Effector memory CD8-positive, alpha-beta T cell (primary cell): ENCODE measurements around the gene MCTP1.

Experiments used
- ATAC-seq: fragments of 150-1000 bp; cut with Tn5 transposase; replicated peaks from 2 replicates; pipeline ENCODE4 v1.10.0; 2021; ENCODE audit warnings: mild to moderate bottlenecking, moderate library complexity
- DNase-seq, 3 experiments: peaks; one replicate each; pipeline ENCODE4 v3.0.0; 2021
- H3K27ac Mint-ChIP-seq, 2 donors: one replicate each; pipeline ENCODE4 v1.8.0; 2022; ENCODE audit warnings: mild to moderate bottlenecking in 2 of 2, mixed read lengths in 2 of 2, moderate library complexity in 2 of 2
- H3K27me3 Mint-ChIP-seq, 2 donors: one replicate each; pipeline ENCODE4 v1.8.0; 2022; ENCODE audit warnings: mixed read lengths in 2 of 2
- H3K36me3 Mint-ChIP-seq: one replicate; pipeline ENCODE4 v1.8.0; 2022; ENCODE audit warnings: mild to moderate bottlenecking, moderate library complexity, mixed read lengths; ENCODE audit not compliant: insufficient read depth
- H3K4me1 Mint-ChIP-seq, 2 donors: one replicate each; pipeline ENCODE4 v1.8.0; 2022; ENCODE audit warnings: low read depth in 2 of 2, mixed read lengths in 2 of 2
- H3K4me3 Mint-ChIP-seq, 2 donors: one replicate each; pipeline ENCODE4 v1.8.0; 2022; ENCODE audit warnings: mild to moderate bottlenecking in 2 of 2, mixed read lengths in 2 of 2, moderate library complexity in 2 of 2
- H3K9me3 Mint-ChIP-seq, 2 donors: one replicate each; pipeline ENCODE4 v1.8.0; 2022; ENCODE audit warnings: mixed read lengths in 2 of 2

Gene MCTP1

DNA sequence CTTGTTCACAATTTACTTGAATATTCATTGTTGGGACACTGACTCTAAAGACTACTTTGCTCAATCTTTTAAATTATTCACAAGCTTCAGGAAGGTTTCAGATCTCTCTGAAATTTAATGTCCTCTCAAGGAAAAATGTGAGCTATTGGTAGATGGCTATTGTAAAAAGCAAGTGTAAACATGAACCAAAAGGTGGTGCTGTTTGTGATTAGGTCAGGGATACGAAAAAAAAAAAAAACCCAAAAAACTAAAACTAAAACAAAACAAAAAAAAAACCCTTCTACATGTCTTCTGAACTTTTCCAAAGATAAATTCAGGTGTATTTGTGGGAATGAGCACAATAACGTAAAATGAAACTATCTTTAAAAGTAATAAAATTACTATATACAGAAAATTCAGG lies 472.7 kb downstream of the MCTP1 start:
- ATAC-seq (no peak), DNase-seq (no peak)
- H3K4me1 Mint-ChIP-seq, result no peaks in the 10 kb centered on the region
- no peak overlapping the region for H3K27ac Mint-ChIP-seq
- H3K4me3 Mint-ChIP-seq, result no peak overlapping the region
- H3K36me3 Mint-ChIP-seq, result no peaks in the 10 kb centered on the region
- no peaks in the 10 kb centered on the region for H3K27me3 Mint-ChIP-seq
- no peaks in the 10 kb centered on the region for H3K9me3 Mint-ChIP-seq

DNA sequence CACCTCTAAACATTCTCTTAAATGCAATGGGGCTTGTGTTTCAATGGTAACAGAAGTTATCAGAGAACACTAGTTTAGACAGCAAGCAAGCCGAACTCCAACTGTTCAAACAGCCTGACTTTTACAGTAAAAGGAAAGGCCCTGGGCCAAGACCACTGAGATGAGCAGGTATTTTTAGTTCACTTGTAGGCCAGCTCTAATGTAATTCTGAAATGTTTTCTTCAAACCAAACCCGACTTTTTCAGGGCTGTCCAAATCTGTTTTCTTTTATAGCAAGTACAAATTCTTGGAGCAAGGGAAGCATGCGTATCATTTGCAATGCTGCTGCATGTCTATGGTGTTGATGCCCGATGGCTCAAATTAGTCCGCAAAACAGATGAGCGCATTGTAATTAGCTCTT lies 473.6 kb downstream of the MCTP1 start:
- Mint-ChIP-seq H3K36me3 (no peaks in the 10 kb centered on the region), H3K27ac (no peak overlapping the region), H3K4me1 (no peaks in the 10 kb centered on the region), H3K9me3 (no peaks in the 10 kb centered on the region), H3K27me3 (no peaks in the 10 kb centered on the region), H3K4me3 (no peak overlapping the region)
- ATAC-seq, result no peak
- no peak for DNase-seq

DNA sequence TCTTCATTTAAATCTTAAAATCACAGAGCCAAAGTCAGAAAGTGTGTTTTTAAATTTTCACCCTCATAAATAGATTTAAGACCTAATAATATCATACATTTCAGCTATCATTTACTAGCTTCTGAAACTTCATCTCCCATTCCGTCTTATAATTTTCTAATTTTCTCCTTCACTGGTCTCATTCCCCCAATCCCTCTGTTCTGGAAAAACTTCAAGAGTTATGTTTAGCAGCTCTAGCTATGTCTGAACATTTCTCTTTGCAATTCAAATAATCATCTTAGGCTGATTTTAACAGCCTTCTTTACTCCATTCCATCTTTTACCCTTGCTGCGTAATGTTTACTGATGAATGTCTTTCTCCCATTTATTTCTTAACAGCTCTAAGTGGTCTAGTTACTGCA lies 474.0 kb downstream of the MCTP1 start:
- H3K27ac Mint-ChIP-seq, result no peak overlapping the region
- H3K4me3 Mint-ChIP-seq, result no peak overlapping the region
- H3K9me3 Mint-ChIP-seq, result no peaks in the 10 kb centered on the region
- no peaks in the 10 kb centered on the region for H3K36me3 Mint-ChIP-seq
- DNase-seq (no peak), ATAC-seq (no peak)
- no peaks in the 10 kb centered on the region for H3K4me1 Mint-ChIP-seq
- H3K27me3 Mint-ChIP-seq, result peaks cover 0 to 3% of the 10 kb centered on the region in 2 donors

DNA sequence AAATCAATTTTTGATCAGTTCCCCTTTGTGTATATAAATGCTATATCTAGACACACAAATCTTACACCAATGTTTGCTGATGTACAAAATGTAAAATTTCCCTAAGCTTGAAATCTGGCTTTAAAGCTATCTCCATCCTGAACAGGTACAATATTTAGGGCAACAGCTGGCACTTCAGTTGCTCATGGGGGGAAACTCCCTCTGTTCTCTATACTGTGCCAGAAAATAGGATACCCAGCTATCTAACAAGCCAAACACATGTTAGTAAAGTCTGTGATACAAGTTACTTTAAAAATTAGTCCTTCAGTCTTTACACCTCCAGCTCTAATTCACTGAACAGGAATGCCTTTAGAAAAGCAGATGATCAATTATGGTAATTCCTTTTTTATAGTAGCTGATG lies 474.6 kb downstream of the MCTP1 start:
- Mint-ChIP-seq H3K9me3 (no peaks in the 10 kb centered on the region), H3K4me3 (no peak overlapping the region), H3K4me1 (no peaks in the 10 kb centered on the region), H3K27ac (no peak overlapping the region), H3K36me3 (no peaks in the 10 kb centered on the region), H3K27me3 (peaks cover 0 to 5% of the 10 kb centered on the region in 2 donors)
- no peak for ATAC-seq
- DNase-seq, result no peak

DNA sequence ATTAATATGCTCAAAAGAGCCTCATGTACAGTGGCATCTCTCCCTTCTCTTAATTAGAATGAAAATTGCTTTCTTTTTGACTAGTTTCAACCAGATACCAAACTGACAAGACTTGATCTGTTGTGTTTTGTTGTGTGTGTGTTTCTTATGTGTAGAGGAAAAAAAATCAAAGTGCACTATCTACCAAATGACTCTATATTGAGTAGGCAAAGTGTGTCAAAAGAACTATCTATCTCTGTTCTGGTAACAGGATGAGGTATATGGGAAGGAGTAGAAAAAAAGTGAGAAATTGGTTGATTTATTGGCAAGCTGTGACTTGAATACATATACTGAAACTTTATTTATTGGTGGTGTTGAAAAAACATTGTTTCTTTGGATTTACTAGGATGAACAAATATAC lies 476.4 kb downstream of the MCTP1 start:
- H3K27me3 Mint-ChIP-seq, result peaks cover 0 to 5% of the 10 kb centered on the region in 2 donors

DNA sequence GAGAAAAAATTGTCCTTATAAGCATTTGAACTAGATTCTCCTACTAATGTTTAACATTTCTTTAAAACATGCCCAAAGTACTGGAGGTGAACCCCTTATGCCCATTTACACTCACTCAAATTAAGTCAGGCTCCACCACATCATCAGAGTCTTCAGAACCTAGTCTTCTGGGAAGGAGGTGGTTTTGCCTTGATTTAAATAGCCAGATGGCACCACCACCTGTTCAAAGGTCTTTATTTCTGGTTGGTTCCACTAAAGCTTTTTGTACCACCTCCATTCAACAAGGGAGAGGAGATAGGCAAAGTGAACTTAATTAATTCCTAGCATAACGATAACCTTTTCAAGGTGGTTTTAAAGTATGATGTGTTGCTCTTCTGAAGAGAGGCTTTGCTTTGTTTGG lies 476.9 kb downstream of the MCTP1 start:
- ATAC-seq (no peak), DNase-seq (no peak)
- no peaks in the 10 kb centered on the region for H3K9me3 Mint-ChIP-seq
- no peak overlapping the region for H3K27ac Mint-ChIP-seq
- no peak overlapping the region for H3K4me3 Mint-ChIP-seq
- H3K36me3 Mint-ChIP-seq, result no peaks in the 10 kb centered on the region
- peaks cover 0 to 7% of the 10 kb centered on the region in 2 donors for H3K27me3 Mint-ChIP-seq
- no peaks in the 10 kb centered on the region for H3K4me1 Mint-ChIP-seq

More for the DNA sequence above, 476.4 kb downstream of the MCTP1 start:
- H3K27ac Mint-ChIP-seq, result no peak overlapping the region
- no peaks in the 10 kb centered on the region for H3K36me3 Mint-ChIP-seq
- no peak overlapping the region for H3K4me3 Mint-ChIP-seq
- no peaks in the 10 kb centered on the region for H3K4me1 Mint-ChIP-seq
- no peaks in the 10 kb centered on the region for H3K9me3 Mint-ChIP-seq
- ATAC-seq, result no peak
- no peak for DNase-seq

DNA sequence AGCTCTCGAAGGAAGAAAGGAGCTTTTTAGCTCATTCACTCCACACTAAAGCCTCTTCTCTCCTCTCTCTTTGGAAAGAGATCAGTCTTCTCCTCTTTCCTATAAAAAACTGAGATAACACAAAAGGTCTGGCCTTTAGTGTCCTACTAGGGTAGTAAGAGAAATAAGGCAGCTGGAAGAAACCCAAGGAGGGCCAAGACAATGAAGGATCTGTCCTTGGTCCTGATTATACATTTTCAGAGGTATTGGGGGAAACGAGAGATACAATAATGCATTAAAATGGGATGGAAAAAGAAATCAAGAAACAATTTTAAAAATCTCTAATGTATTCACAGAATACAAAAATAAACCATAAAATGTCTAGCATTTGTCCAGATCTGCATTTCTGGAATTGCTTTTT lies 482.4 kb downstream of the MCTP1 start:
- no peak for ATAC-seq
- H3K27me3 Mint-ChIP-seq, result peaks cover 10 to 21% of the 10 kb centered on the region in 2 donors
- no peak for DNase-seq
- no peaks in the 10 kb centered on the region for H3K4me1 Mint-ChIP-seq
- no peak overlapping the region for H3K27ac Mint-ChIP-seq
- H3K36me3 Mint-ChIP-seq, result no peaks in the 10 kb centered on the region
- no peak overlapping the region for H3K4me3 Mint-ChIP-seq
- H3K9me3 Mint-ChIP-seq, result no peaks in the 10 kb centered on the region

DNA sequence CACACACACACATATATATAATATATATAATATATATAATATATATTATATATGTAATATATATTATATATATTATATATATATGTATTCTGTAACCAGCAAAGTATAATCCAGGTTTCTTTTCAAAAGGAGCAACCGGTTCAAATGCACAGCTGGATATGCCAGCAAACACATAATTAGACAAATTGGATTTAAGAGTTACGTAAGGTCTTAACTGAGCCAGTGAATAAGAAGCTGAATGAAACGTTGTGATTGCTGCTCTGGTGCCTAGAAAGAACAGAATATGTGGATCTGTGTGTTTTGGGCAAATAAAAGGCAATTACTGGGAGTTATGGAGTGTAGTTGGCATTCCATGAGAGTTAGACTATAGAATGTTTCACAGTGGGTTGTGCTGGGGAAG lies 488.3 kb downstream of the MCTP1 start:
- Mint-ChIP-seq H3K9me3 (no peaks in the 10 kb centered on the region), H3K4me3 (no peak overlapping the region), H3K27ac (no peak overlapping the region), H3K36me3 (no peaks in the 10 kb centered on the region), H3K27me3 (peaks cover 6 to 10% of the 10 kb centered on the region in 2 donors), H3K4me1 (peaks cover 29 to 36% of the 10 kb centered on the region in 2 donors)
- ATAC-seq (no peak), DNase-seq (no peak)

DNA sequence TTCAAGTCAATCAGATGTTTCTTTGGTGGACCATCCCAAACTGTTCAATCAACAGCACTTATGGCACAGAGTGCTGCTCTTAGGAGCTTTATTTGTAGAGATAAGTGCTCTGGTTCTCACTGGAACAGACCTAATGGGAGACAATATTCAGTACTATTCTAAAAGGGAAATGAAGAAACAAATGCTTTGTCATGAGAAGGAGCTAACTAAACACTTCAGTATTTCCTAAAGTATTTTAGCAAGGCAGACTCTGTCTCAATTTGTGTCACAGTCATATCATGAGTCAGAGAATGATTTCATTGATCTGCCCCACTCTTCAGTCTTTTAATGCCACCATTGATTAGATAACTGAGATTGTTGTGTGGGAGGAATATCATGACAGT lies 491.1 kb downstream of the MCTP1 start:
- Mint-ChIP-seq H3K36me3 (no peaks in the 10 kb centered on the region), H3K4me3 (peak overlapping the region; percentile 37 to 49), H3K27me3 (peaks cover 3 to 4% of the 10 kb centered on the region in 2 donors), H3K9me3 (no peaks in the 10 kb centered on the region), H3K27ac (peak overlapping the region; percentile 88 to 94), H3K4me1 (peaks cover 31 to 36% of the 10 kb centered on the region in 2 donors)
- ATAC-seq (peak; percentile 46), DNase-seq (no peak)

DNA sequence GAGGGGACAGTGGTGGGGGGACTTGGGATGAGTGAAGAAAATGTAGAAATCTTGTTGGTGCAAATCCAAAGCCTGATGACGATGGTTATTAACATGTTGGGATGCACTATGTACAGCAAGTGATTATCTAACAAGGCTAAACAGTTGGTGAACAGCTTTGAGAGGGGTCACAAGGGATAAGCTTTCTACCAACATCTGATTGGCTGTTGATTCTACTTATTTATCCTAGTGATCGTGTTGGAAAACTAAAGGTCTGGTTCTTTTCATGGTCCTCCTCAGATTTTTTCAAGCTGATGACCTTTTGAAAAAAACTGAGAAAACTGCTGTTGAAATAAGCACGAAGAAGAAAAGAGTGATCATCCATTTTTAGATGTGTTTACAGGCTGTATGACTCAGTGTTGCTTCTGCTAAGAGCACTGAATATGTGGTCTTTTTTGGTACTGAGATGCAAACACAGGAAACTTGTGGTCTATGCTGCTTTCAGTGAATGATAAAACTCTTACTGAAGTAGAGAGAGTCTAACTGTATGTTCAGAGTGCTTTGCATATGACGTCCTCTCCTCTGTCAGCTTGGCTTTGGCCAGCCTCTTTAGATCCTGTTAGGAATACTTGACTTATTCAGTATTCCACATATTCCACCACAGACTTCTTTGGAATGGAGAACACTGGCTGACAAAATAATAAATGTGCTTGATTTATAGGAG lies 491.6 kb downstream of the MCTP1 start:
- peak overlapping the region; percentile 37 to 49 for H3K4me3 Mint-ChIP-seq
- ATAC-seq (peak; percentile 99), DNase-seq (peak; percentile 2 to 23 (median 12))
- peak overlapping the region; percentile 88 to 94 for H3K27ac Mint-ChIP-seq
- H3K4me1 Mint-ChIP-seq, result peaks cover 31 to 36% of the 10 kb centered on the region in 2 donors
- H3K36me3 Mint-ChIP-seq, result no peaks in the 10 kb centered on the region
- no peaks in the 10 kb centered on the region for H3K9me3 Mint-ChIP-seq
- H3K27me3 Mint-ChIP-seq, result no peaks in the 10 kb centered on the region

DNA sequence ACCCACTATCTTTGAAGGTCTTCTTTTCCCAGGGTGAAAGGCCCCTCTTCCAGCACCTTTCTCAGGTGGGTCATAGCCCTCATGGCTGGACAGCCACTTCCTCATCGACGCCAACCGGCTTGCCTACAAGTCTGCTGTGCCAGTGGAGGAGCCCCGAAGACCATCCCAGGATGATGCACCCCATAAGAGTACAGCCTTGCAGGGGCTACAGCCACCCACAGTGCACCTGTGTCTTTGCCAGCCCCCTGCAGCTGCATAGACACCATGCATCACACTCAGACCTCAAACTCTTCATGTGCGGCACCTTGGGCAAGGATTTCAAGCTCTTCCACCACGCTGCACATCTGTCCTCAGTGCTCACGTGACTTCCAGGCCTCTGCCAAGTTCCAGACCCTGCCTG lies 493.1 kb downstream of the MCTP1 start:
- DNase-seq, result no peak
- no peak for ATAC-seq
- no peaks in the 10 kb centered on the region for H3K27me3 Mint-ChIP-seq
- peaks cover 31 to 36% of the 10 kb centered on the region in 2 donors for H3K4me1 Mint-ChIP-seq
- H3K4me3 Mint-ChIP-seq, result no peak overlapping the region
- H3K9me3 Mint-ChIP-seq, result no peaks in the 10 kb centered on the region
- H3K27ac Mint-ChIP-seq, result peak overlapping the region; percentile 88 to 94
- H3K36me3 Mint-ChIP-seq, result no peaks in the 10 kb centered on the region

DNA sequence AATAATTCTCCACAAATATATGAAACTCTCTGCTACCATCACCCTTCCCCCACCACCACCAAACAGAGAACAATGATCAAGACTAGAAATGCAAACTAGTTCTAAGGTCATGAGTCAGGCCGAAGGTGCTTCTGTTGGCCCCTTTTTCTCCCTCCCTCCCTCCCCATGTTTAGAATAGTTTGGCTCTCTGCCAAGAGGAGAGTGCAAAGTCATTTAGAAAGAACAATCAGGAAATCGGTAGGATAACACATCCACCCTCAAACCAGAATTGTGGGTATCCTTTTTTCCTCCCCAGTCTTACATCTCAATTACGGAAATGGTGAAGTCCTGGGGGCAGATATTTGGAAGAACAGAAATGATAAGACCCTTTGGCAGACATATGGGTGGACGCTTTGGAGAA lies 496.4 kb downstream of the MCTP1 start:
- no peak overlapping the region for H3K27ac Mint-ChIP-seq
- no peaks in the 10 kb centered on the region for H3K27me3 Mint-ChIP-seq
- H3K36me3 Mint-ChIP-seq, result no peaks in the 10 kb centered on the region
- ATAC-seq (no peak), DNase-seq (no peak)
- no peaks in the 10 kb centered on the region for H3K9me3 Mint-ChIP-seq
- peaks cover 15 to 16% of the 10 kb centered on the region in 2 donors for H3K4me1 Mint-ChIP-seq
- no peak overlapping the region for H3K4me3 Mint-ChIP-seq

DNA sequence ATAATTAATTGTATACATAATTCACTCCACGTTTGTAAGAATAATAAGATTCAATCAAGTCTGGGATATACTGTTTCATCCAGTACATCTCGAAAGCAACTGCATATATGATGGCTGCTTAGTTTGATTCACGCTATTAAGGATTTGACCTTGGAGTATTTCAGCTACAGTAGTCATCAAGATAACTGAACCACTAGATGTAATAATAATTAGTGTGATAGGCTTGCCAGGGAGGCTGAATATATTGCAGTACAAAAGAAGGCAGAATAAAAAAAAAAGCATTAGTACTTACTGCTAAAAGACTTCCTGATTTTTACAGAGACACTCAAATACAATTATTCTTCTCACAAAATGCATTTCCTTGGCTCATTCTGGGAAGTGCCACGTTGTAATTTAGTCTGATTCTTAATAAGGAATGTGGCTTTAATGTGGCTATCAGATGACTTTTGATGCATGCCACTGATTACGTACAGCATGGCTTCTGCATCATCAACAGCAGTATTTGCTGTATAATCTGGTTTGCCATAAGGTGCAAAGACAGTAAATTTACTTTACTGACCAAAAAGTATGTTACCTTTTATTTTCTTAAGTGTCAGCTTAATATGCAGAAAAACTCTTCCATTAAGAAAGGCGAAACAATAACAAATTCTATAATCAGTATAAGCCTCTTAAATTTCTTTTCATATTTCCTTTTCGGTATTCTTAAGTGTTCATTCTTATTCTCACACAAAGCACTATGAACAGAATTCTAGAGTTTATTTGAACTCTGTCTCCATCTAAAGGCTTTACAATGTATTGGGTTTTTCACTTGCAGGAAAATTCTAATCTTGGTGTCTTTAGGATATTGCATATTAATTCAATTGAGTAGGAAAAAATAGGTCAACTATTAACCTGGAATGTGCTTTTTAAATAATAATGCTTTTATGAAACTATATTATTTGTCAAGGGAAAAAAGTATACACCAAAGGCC lies 500.1 kb downstream of the MCTP1 start:
- no peak for DNase-seq
- Mint-ChIP-seq H3K27me3 (peaks cover 0 to 9% of the 10 kb centered on the region in 2 donors), H3K36me3 (no peaks in the 10 kb centered on the region), H3K4me1 (no peaks in the 10 kb centered on the region), H3K9me3 (no peaks in the 10 kb centered on the region), H3K4me3 (no peak overlapping the region), H3K27ac (no peak overlapping the region)
- no peak for ATAC-seq

DNA sequence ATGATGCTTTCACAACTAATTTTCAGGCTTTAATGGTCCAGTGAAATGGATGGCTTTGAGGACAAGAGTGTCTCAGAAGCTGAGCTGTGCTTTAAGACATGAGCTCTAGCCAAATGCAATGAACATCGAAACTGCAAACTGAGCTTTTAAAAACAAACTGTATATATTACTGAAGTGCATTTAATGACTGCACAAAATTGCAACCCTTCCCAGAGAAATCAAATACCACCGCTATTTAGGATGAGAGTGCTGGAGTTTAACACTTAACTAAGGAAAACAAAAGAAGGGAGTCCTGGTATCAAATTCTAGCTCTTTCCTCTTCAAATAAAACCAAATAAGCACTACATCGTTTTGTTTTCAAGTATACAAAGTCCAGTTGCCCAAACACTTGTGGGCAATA lies 502.5 kb downstream of the MCTP1 start:
- Mint-ChIP-seq H3K4me3 (no peak overlapping the region), H3K36me3 (no peaks in the 10 kb centered on the region), H3K27ac (no peak overlapping the region), H3K27me3 (peaks cover 9 to 29% of the 10 kb centered on the region in 2 donors), H3K9me3 (no peaks in the 10 kb centered on the region), H3K4me1 (no peaks in the 10 kb centered on the region)
- ATAC-seq (no peak), DNase-seq (no peak)
